Posterior cingulate gyrus (tissue), 11 donors: Measurements from ENCODE around the gene EXOC5.

Experiments
- DNase-seq, 10 donors: peaks; one replicate each; pipeline versions ENCODE4 v3.0.0 to v3.0.0-alpha.2; 2020 to 2021; ENCODE audit warnings: mixed read lengths in 3 of 10
- intact Hi-C: fragments of 100-400 bp; cut with DNase I; formaldehyde crosslinking; loops from one replicate; pipeline ENCODE4 v1.15.1; 2023

The EXOC5 gene

GRCh38 chr14:57171363-57171762, 97.3 kb downstream of the EXOC5 start:
- DNase-seq = no peak
- intact Hi-C loops = no loop called here

- intact Hi-C loops = no loop called here
These were observed 98.8 kb downstream of the EXOC5 start for GRCh38 chr14:57169901-57170300.

GRCh38 chr14:57168138-57168679, 100.5 kb downstream of the EXOC5 start:
- intact Hi-C loops = no loop called here

More at GRCh38 chr14:57169901-57170300, 98.8 kb downstream of the EXOC5 start:
- DNase-seq = no peak

GRCh38 chr14:57161583-57162234, 107.0 kb downstream of the EXOC5 start:
- intact Hi-C loops = no loop called here
- no peak for DNase-seq

More at GRCh38 chr14:57168138-57168679, 100.5 kb downstream of the EXOC5 start:
- no peak for DNase-seq

- no peak for DNase-seq
- intact Hi-C loops = no loop called here
These were observed 108.4 kb downstream of the EXOC5 start for GRCh38 chr14:57160333-57160732.

GRCh38 chr14:57153286-57153685, 115.4 kb downstream of the EXOC5 start:
- intact Hi-C loops = no loop called here
- no peak for DNase-seq
